Left hindlimb (tissue), 1 donor: ENCODE results near the gene RFPL3.
"Not testable (repeated sequence)": the region's sequence is repeated elsewhere in the genome, so short reads cannot be mapped to it uniquely, and the experiment has no call there.

ENCODE experiments used
- DNase-seq: peaks from one replicate; pipeline ENCODE4 v3.0.0-alpha.2; 2018

Gene RFPL3

GRCh38 chr22:32357567-32357966, at the start of gene RFPL3:
Gene RFPL3 (plus strand): TSS chr22:32357867. CDS start chr22:32358072, 205 bp downstream.
- DNase-seq, result not testable (repeated sequence)

- DNase-seq, result no peak
These were observed 49.5 kb upstream of the RFPL3 start for GRCh38 chr22:32308191-32308590.

- DNase-seq, result no peak
These were observed 48.7 kb upstream of the RFPL3 start for GRCh38 chr22:32308934-32309333.

- no peak for DNase-seq
These were observed 47.9 kb upstream of the RFPL3 start for GRCh38 chr22:32309585-32310251.

- DNase-seq, result no peak
These were observed 46.9 kb upstream of the RFPL3 start for GRCh38 chr22:32310777-32311176.

- DNase-seq, result no peak
These were observed 46.1 kb upstream of the RFPL3 start for GRCh38 chr22:32311551-32312071.

- no peak for DNase-seq
These were observed 44.9 kb upstream of the RFPL3 start for GRCh38 chr22:32312748-32313147.

GRCh38 chr22:32313532-32313931, 44.1 kb upstream of the RFPL3 start:
- no peak for DNase-seq

GRCh38 chr22:32317524-32317923, 40.1 kb upstream of the RFPL3 start:
- no peak for DNase-seq

GRCh38 chr22:32318361-32318760, 39.3 kb upstream of the RFPL3 start:
- no peak for DNase-seq

GRCh38 chr22:32319861-32320406, 37.7 kb upstream of the RFPL3 start:
- no peak for DNase-seq

- no peak for DNase-seq
These were observed 34.7 kb upstream of the RFPL3 start for GRCh38 chr22:32322986-32323385.

GRCh38 chr22:32323513-32324164, 34.0 kb upstream of the RFPL3 start:
- no peak for DNase-seq

GRCh38 chr22:32324505-32325415, 32.9 kb upstream of the RFPL3 start:
- DNase-seq, result no peak

- no peak for DNase-seq
These were observed 32.3 kb upstream of the RFPL3 start for GRCh38 chr22:32325416-32325801.

- DNase-seq, result no peak
These were observed 31.8 kb upstream of the RFPL3 start for GRCh38 chr22:32325811-32326237.

- no peak for DNase-seq
These were observed 31.0 kb upstream of the RFPL3 start for GRCh38 chr22:32326647-32327046.

GRCh38 chr22:32327066-32327465, 30.6 kb upstream of the RFPL3 start:
- no peak for DNase-seq

- DNase-seq, result no peak
These were observed 30.0 kb upstream of the RFPL3 start for GRCh38 chr22:32327596-32328171.

GRCh38 chr22:32328306-32329201, 29.1 kb upstream of the RFPL3 start:
- DNase-seq, result no peak

- DNase-seq, result no peak
These were observed 28.4 kb upstream of the RFPL3 start for GRCh38 chr22:32329202-32329645.
